GM21786 (cell line): ENCODE data around the gene MFSD6L.

ENCODE experiments used
- ATAC-seq: cut with Tn5 transposase; IDR thresholded peaks from one replicate; pipeline ENCODE4 v1.9.1; 2021; ENCODE audit not compliant: unreplicated experiment

MFSD6L gene, protein sequence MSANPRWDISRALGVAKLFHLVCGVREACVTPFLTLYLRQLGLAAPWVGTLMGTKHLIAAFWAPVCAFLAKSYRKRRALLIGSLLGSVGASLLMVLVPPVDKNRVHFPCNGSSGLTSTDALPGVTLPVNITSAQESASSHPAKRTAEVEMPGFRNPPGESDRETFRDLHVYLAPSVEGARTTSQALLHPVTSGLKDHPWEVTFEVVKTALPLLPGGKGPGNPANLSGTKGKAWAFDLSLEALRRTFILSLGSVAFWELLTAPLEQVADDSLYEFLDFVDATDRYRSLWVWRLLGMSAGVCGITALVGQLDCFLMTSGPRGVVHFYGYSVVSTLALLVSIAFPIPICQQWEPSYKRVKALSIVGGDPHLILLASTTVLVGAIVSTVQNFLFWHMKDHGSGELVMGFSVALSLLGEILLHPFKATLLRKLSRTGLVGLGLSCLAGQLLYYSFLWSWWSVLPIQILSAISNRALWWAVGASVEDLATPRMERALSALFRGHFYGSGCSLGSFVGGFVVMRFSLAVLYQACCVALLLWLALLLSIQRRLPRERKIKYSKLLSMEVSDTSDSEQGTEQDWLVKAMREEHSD

DNA sequence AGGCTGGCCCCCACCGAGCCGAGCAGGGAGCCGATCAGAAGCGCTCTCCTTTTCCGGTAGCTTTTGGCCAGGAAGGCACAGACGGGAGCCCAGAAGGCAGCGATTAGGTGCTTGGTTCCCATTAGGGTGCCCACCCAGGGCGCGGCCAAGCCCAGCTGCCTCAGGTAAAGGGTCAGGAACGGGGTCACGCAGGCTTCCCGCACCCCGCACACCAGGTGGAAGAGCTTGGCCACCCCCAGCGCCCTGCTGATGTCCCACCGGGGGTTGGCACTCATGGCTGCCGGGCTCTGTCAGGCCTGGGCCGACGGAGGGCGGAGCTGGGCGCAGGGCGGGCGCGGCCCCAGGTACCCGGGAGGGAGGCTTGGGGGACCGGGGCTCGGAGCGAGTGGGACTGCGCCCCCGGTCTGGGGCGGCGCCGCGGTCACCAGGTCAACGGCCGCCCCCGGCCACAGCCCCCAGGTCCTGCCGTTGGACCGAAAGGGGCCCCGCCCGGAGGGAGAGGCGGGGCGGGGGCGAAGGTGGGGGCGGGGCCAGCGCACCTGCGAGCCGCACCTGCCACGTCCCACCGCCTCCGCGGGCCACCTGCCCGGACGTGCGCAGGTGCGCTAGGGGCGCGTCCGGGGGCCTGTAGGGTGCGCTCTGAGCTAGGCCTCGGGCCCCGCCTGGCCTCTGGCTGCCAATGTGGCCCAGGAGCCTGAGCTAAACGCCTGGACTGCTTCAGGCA, at the start of gene MFSD6L:
Gene MFSD6L (minus strand): TSS at position 520 of the 724 bp plus-strand sequence. CDS start 245 bp downstream, at position 275.
- ATAC-seq: no peak

DNA sequence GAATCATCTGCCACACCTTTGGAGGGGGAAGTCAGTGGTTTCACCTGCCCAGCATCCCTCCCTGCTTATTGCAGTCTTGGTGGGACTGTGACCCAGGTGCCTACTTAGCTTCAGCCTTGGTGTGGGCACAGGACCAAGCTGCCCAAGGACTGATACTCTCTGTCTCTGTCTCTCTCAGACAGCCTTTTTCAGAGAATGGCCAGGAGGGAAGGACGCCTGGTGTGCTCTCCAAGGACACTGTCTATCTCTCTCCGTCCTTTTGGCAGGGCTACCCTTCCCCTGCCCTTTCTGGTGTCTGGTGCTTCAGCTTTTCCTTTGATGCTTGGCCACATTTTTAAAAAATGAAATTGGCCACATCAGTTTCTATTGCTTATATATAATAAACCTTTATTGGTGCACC, 48.7 kb upstream of the MFSD6L start:
- no peak for ATAC-seq

DNA sequence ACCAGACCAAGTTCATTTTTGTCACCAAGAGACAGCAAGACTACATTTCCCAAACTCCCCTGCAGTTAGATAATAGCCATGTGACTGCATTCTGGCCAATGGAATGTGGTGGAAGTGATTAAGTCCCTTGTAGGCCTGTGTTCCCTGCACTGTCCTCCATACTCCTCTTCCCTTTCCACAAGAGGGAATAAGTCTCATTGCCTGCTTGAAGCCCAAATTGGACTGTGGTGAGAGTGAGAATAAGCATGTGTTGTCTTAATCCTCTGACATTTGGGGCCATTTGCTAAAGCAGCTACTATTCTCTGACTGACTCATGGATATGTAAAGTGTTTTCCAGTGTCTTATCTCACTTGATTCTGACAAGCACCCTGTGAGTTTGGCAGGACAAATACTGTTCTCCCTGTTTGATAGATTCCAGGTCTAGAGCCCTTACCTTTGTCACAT, 47.6 kb upstream of the MFSD6L start:
- no peak for ATAC-seq

DNA sequence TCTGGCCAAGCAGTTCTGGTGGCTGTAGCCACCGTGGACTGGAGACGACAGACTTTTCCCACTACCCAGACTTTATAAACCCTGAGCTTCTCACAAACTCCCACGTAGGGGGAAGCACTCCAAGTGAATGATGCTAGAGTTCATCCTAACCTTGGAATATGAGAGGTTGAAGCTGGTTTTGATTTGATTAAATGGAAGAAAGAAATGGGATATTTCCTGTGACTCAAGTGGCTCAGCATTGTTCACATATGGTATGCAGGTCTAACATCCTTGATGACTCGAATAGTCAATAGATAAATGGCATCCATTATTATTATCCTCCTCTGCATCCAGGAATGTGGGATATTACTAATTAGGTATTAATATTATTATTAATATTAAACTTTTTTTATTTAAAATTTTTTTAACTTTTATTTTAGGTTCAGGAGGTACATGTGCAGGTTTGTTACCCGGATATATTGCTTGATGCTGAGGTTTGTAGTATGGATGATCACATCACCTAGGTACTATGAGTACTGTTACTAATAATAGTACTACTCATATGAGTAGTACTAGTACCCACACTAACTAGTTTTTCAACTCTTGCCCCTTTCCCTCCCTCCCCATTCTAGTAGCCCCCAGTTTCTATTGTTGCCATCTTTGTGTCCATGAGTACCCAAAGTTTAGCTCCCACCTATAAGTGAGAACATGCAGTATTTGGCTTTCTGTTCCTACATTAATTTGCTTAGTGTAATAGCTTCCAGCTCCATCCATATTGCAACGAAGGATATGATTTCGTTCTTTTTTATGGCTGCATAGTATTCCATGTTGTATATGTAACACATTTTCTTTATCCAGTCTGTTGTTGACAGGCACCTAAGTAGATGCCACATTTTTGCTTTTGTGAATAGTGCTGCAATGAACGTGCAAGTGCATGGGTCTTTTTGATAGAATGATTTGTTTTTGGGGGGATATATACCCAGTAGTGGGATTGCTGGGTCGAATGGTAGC, 45.4 kb upstream of the MFSD6L start:
- ATAC-seq: no peak

DNA sequence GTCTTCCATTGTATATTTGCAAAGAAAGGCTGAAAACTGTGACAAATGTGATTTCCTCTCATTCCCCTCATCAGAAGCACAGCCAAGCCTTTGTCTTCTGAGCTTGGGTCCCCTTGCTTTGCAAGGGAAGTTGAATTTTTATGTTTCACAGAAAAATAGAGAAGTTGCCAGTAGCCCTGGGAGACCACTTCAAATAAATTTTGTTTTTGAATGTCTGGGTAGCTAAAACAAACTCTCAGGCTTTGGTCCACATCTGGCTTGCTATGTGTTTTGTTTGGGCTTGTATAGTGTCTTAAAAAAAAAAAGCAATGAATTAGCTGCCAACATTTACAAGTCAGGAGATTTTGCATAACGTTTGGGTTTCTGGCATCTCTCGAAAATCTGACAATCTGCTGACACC, 44.2 kb upstream of the MFSD6L start:
- no peak for ATAC-seq

DNA sequence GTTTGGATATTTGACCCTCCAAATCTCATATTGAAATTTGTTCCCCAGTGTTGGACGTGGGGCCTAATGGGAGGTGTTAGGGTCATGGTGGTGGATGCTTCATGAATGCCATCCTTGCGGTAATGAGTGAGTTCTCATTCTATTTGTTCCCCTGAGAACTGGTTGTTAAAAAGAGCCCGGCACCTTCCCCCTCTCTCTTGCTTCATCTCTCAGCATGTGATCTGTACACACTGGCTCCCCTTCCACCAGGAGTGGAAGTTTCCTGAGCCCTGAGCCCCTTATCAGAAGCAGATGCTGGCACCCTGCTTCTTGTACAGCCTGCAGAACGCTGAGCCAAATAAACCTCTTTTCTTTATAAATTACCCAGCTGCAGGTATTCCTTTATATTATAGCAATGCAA, 42.7 kb upstream of the MFSD6L start:
- no peak for ATAC-seq

DNA sequence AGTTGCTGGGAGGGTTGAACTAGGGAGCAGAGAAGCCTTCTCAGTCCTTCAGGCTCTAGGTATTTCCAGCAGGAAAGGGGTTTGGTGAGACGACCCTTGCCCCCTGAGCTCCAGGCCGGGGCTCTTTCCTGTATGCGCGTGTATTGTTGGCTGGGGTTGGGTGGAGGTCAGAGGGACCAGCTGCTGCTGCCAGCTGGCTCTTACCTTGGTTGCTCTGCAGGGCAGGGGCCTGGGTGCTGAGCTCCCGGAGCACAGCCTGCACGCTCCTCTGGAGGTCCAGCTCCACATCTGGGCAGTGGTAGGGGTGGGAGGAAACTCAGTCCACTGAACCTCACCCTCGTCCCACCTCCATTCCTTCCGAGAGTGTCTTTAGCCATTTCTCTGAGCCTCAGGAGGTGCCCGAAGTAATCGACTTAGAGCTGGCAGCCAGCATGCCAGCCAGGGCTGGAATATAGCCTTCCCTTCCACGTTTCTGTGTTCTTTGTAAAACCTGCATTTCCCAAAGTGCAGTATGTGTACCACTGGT, 40.3 kb upstream of the MFSD6L start:
- no peak for ATAC-seq

DNA sequence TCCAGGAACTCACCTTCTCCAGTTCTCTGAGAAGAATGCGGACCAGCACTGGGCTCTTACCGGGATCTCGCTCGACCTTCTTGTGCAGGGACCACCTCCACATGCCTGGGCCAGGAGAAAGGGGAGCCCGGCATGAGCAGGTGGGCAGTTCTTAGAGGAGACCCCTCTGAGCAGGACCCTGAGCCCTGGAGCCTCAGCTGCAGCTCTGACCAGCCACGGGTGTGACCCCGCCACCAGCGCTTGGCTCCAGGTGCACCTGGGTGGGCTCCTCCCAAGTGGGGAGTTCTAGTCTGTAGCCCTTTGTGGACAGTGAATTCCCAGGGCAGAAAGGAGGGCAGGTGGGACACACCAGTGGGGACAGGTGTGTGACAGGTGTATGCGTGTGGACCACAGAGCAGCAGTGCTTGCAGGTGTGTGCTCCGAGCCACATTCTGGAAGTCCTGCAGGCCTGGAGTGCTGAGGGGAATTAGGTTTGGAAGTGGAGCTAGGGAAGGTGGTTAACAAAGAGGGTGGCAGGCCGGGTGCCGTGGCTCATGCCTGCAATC, 39.5 kb upstream of the MFSD6L start:
- ATAC-seq: no peak

DNA sequence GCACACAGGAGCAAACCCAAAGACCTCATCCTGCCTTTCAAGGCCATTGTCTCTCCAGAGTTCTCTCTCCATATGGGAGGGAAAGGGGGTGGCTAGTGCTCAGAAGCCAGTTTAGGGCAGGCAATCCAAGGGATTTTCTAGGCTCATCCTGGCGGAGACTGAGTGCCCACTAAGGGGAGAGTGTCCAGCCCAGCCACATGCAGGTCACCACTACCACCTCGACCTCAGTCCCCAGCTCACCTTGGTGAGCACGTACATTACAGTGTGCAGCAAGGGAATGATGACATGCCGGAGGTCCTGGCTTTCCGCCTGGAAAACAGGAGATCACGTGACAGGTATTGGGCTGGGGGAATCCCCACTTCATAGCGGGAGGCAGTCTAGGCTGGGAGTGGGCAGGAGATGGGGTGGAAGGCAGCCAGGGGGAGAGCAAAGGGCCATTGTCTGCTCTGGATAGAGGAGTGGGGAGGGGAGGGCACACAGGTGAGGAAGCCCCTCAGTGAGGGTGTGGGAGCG, 38.5 kb upstream of the MFSD6L start:
- ATAC-seq: no peak

DNA sequence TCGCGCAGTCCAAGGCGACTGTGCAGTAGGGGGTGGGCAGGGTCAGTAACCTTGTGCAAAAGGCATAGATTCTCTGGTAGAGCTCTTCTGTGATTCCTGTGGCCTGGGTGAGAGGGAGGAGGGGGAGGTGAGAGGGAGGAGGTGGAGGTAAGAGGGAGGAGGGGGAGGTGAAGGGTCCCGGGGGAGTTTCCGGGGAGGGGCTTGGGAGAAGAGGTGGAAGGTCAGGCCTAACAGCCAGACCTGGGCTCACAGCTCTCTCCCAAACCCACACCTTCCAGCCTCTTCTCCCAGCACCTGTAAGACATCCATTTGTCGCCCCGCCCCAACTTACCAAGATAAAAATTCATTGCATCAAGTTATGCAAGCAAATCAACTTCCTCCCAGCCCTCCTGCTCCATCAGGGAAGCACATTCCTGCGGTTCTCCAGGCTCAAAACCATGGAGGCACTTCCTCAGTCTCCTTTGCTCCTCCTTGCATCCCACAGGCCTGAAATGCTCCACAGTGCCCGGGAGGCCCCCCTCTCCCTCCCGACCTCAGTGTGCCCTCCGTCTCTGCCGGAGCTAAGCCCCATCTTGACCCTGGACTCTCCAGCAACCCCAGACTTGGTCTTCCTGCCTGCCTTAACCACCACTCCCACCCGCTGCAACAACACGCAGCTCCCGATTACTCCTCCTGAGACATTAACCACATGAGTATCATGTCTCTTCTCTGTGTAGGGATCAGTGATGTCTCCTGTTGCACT, 37.8 kb upstream of the MFSD6L start:
- ATAC-seq: no peak

DNA sequence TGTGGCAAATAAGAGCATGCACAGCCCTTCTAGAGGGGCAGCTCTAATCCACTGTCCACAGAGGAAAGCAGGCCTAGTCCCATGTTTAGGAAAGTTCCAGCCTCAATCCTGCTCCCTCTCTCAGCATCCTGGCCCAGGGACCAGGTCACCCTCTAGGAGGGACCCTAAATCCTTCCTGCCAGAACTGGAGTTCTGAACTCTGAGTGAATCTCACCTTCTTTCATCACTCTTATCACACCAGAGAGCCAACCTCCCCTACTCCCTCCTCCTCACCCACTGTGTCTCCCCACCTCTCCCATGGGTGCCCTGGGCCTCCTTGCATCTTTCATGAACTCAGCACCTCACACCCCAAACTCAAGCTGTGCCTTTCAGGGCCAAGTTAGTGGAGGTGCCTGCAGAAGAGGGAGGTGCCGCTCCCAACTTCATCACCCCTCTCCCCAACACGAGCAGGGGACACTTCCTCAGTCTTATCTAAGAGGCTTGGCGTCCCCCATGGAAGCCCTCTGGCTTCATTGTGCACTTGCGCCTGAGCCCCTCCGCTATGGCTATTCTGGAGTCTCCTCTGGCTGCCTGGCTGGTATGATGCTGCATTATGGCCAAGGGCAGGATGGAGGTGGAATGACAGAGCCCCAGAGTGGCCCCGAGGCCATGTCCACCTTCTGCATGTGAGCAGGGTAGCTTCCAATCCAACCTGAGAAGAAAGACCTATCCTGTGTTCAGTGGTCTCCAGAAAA, 36.6 kb upstream of the MFSD6L start:
- no peak for ATAC-seq

DNA sequence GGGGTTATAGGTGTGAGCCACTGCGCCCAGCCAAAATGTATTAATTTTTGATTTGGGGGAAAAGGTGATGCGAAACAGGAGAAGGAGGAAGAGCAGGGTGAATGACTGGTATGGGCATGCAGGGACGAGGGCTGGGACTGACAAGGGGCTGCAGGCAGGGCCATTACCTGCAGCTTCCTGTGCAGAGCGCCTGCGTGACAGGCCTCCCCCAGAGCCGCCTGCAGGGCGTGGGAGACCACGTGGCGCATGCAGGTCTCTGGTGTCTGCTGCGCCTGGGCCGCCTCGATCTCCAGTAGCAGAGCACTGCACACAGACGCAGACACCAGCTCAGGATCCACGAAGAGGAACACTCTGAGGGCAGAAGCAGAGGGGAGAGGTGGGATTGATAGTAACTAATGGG, 35.9 kb upstream of the MFSD6L start:
- ATAC-seq: no peak

DNA sequence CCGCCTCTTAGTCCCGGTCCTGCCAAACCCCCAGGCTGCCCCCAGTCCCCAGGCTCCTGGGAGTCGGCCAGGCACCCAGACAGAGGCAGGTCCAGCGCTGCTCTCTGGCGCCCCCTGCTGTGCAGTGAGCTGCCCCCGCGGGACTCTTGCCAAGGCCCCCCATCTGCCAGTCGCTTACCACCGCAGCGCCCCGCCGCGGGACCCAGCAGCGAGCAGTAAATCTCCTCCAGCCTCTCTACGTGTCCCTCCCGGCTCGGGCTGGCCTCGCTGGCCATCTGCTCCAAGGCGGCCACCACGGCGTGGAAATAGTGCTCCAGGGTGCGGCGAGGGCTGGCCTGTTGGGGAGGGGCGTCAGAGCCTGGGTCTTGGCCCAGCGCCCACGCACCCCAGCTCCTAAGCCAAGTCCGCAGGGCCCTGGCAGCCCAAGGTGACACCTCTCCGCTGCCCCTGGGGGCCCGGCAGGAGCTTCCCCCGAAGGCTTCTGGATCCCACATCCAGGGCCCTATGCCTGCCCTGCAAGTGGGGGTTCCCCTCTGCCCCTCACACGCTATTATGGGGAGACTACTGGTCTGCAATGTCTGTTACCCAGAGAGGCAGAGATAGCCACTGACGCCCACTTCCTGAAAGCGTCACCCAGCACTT, 33.7 kb upstream of the MFSD6L start:
- no peak for ATAC-seq

DNA sequence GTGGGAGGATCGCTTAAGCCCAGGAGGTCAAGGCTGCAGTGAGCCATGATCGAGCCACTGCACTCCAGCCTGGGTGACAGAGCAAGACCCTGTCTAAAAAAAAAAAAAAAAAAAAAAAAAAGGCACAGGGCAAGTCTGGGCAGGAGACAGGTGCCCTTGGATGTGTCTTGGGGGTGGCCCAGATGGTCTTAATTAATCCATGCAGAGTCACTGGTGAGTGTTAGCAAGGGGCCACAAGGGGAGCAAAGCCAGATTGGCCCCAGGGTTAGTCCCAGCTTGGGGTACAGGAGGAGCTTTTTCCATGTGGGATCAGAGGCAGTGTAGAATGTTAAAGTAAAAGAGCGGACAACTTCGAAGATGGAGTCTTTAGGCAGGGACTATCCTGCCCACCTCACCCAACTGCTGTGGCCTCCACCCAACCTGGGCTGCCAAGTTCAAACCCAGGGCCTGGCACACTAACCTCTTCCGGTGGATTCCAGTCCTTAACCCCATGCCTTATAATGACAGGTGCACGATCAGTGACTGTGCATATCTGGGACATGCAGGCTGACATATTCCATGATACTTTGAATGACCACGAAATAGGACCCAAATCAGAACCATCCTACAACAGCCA, 32.2 kb upstream of the MFSD6L start:
- no peak for ATAC-seq

DNA sequence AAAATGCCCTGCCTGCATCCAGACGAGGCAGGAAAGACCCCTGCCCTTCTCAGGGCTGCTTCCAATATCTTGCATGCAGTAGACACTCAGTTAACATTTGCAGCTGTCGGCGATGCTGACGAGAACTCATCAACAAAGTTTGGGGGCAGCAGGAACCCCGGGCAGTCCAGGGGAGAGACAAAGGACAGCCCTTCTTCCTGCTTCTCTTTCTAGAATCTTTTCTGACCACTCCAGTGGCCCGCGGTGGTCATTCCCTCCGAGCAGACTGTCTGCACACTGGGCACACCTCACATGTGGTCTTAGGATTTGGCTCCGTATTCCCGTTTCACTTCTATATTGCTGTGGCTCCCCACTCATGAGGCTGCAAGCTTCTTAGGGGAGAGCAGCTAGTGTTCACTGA, 31.0 kb upstream of the MFSD6L start:
- no peak for ATAC-seq

DNA sequence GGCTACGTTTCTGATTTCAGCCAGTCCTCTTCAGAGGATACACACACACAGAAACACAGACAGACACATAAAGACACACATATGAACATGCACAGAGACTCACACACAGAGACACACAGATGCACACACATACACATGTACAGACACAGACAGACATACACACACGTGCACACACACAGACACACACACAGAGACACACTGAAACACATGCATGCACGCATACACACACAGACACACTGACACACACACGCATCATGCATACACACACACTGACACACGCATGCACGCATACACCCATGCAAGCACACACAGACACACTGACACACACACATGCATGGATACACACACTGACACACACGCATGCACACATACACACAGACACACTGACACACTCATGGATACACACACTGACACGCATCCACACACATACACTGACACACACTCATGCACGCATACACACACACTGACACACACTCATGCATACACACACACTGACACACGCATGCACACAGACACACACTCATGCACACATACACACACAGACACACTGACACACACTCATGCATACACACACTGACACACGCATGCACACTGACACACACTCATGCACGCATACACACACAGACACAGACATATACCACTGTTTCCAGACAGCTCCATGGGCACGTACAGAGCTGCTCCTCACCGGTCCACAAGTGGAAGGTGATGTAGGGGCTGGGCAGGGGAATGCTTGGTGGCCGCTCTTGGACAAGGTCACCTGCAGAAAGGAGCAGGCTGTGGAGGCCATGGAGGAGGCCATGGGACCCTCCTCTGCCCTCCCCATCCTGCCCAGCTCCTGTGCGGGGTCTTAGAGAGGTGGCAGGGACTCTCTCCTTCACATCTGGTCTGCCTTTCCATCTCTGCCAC, 30.1 kb upstream of the MFSD6L start:
- no peak for ATAC-seq

DNA sequence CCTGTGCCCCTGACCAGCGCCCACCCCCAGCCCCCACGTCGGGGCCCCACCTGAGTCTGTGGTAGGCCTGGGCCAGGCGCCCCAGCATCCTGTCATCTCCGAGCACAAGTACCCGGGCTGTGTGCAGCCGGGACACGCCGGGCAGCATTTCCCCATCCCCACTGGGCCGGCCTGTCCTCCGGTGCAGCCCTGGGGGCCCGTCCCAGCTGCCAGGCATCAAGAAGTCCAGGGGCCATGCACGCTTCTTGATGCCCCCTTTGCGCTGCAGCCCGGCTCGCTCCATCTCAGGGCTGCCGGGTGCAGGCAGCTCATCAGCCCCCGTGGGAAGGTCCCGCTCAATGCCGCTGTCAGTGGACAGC, 29.3 kb upstream of the MFSD6L start:
- no peak for ATAC-seq
